Bone marrow (tissue), 2 donors: ENCODE results near the gene NDOR1.

Source experiments
- DNase-seq, 2 donors: peaks; one replicate each; lab custom pipeline; 2025; lab: John Stamatoyannopoulos, UW

Gene NDOR1

GRCh38 chr9:137167747-137168572 lies 37.5 kb upstream of the NDOR1 start:
- DNase-seq = no peak

- DNase-seq = no peak
Measured at GRCh38 chr9:137168573-137168903, 37.0 kb upstream of the NDOR1 start.

DNA sequence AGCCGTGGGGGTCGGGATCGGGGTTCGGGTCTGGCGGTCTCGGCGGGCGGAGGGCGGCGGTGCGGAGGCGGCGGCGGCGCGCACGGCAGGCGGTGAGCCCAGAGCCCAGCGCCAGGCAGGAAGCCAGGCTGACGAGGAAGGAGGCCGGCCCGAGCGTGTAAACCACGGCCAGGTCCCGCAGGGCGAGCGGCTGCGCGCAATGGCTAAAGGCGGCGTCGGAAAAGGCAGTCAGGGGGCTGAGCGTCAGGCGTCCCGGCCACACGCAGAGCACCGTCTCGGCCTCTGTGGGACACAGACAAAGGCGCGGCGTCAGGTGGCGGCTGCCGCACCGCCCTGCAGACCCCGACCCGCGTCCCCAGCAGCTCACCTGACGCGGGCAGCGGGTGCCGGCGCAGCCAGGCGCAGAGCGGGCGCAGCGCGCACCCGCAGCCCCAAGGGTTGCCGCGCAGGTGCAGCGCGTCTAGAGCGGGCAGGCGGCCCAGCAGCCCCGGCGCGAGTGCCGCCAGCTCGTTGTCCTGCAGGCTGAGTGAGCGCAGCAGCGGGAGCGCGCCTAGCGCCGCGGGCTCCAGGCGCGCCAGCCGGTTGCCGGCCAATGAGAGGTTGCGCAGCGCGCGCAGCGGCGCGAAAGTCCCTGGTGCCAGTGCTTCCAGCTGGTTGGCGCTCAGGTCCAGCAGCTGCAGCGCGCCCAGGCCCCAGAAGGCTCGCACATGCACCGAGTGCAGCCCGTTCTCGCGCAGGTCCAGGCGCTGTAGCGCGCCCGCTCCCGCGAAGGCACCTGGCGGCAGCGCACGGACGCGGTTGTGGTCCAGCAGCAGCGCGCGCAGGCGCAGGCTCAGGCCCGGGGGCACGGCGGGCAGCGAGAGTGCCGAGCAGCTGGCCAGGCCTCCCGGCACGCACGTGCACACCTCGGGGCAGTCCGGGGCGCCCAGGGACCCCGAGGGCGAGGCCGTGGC lies 36.3 kb upstream of the NDOR1 start:
- DNase-seq = no peak

GRCh38 chr9:137169896-137170358 lies 35.6 kb upstream of the NDOR1 start, which contains the start of gene LRRC26:
TSS of gene LRRC26 (minus strand) at chr9:137170051. CDS start at chr9:137169943, 108 bp downstream.
- DNase-seq = no peak

DNA sequence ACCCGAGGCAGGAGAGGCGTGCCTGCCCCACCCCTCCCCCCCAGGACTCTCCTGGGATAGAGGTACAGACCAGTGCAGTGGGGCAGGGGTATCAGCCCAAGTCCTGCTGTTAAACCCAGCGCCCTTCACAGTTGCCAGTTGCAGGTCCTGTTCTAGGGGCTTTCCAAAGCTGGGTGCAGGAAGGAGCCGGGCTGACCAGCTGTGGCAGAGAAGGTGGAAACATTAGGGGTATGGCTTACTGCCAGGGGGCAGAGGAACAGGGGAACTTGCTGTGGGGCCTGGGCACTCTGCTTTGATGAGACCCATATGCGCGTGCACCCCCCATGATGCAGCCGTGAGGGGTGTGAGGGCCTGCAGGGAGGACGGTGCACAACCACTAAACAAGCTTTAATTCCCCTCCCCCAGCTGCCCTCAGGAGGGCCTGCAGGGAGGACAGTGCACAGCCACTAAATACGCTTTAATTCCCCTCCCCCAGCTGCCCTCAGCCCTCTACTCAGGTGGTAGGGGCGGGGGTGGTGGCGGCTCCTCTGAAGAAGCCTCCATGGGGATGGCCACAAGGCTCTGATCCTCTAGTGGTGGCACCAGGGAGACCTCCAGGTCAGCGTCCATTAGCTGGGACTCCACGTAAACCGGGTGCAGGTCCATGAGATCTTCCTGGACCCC lies 34.9 kb upstream of the NDOR1 start:
- DNase-seq = no peak

DNA sequence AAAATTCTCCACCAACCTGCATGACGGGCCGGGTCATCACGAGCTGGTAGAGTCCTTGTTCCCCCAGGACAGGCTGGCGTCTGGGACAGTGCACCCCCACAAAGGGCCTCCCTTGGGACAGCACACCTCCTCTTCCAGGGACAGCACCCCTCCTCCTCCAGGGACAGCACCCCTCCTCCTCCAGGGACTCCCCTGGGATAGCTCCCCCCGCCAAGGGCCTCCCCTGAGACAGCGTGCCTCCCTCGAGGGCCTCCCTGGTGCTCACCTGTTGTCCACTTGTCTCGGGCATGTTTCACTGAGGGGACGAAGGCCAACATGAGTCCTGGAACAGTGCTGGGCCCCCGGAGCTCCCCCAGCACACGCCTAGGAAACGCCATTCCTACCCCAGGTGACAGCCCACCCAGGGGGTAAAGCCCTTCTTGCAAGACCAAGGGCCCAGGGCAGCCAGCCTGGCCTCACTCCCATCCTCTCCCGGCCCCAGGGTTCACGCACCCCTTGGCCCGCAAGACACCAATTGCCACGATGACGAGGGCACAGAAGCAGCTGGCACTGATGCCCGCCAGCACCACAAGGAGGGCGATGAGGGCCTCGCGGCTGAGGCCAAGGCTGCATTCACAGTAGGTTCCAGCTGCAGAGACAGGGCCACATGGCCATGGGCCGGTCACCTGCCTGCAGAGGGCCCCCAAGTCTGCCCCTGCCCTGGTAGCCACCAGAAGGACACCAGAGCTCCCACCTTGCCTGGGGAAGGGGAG lies 34.2 kb upstream of the NDOR1 start:
- DNase-seq = no peak

DNA sequence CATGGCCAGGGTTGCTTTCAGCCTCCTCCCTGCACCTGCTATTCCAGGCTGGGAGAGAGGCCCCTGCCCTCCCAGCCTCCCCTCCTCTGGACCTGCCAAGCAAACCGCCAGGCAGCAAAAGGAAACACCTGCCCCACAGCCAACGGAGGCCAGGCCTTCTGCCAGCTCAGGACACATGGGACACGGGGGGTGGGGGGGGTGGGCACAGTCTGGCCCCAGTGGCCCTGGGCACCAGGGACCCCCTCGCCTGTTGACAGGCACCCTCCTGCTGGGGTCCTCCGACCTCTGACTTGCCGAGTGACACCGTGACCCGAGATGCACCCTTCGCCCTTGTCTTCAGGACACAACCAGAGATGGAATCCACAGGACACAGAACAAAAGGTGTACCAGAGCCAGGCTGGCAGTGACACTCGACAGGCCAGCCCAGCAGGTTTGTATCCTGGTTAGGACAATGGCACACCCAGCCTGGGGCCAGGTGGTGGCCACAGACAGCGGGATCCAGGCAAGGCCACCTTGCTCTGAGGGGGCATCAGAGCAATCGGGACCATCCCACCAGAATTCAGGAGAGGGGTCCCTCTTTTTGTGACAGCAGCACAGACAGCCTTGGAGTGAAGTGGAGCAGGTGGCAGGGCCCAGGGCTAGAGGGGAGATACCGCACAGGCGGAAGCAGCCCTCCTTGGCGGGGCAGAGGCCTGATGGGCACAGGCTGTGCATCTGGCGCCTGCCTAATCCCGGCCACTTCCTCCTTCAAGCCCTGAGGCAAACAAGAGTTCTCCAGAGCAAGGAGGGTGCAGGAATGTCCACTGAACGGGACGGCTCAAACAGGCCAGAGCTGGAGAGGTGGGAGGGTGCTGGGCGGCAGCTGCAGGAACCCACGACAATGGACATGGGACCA lies 32.4 kb upstream of the NDOR1 start:
- no peak for DNase-seq

- no peak for DNase-seq
Measured at GRCh38 chr9:137173796-137174664, 31.5 kb upstream of the NDOR1 start.

DNA sequence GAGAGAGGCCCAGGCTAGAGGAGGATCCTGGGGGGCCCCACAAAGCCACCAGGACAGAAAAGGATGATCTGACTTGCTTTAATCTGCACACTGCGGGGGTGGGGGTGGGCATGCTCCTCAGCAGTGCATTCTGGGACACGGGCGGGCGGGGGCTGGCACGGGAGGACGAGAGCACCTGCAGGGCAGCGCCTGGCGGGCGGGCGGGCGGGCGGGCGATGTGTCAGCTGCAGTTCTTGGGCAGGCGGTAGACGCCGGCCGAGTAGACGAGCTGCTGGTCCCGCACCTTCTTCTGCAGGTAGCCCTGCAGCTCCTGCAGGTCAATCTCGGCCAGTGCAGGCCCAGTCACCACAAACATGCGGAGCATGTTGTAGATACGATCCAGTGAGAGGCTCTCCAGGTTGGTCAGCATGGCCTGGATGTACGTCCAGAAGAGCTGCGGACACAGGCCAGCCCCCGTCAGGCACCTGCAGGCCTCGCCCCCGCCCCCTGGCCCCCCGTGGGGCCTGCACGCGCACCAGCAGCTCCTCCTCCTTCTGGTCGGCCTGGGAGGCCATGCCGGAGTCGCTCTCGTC lies 30.7 kb upstream of the NDOR1 start:
- DNase-seq = no peak

DNA sequence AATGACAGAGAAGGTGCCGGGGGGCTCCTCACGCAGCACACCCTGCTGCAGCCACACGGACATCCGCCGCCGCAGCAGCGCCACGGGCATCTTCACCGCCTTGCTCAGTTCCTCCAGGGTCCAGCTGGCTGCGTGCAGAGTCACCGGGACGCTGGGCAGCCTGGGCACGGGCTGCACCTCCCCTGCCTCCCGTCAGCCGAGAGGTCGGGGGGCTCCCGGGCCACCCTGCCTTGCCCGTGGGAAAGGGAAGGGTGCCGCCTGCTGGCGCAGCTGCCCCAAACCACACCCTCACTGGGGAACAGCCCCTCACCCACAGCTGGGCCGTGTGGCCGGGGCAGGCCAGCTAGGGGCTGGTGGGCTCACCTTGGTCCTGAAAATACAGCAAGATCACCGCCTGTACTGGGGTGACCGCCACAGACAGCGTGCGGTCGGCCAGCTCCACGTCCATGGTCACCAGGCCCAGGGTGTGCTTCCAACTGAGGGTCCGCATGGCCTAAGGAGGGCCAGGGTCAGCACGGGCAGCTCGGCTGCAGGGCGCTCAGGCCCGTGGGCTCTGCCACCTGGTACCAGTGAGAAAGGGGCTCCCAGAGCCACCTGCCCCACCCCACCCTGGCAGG lies 30.0 kb upstream of the NDOR1 start:
- DNase-seq = no peak

DNA sequence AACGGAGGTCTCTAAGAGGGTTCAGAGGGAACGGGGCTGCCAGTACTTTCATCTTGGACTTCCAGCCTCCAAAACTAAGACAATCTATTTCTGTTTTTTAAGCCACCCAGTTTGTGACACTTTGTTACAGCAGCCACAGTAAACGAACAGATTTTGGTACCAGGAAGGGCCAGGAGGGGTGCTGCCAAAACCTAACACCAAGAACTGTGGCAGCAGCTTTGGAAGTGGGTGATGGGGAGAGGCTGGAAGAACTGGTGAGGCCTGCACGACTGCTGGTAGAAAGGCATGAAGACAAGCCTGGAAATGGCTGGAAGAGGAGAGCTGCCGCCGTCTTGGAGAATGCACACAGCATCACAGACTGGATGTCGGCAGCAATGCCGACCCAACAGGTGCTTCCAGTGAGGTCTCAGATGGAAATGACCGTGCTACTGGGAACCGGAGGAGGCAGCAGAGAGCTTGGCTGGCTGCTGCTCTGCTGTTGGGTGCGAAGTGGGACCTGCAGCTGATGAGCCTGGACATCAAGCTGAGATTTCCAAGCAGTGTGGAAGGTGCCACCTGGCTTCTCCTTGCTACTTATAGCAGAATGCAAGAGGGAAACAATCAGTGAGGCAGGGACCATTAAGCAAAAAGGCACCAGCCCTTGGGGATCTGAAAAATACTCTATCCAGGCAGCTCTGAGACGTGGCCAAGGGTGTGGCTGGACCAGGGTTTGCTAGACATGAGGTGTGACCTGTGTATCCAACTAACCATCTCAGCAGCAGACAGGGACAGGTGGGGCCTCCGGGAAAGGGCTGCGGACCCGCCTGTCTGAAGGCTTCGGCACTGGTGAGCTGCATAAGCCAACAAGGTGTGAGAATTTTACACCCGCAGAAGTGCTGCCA lies 29.0 kb upstream of the NDOR1 start:
- DNase-seq = no peak

DNA sequence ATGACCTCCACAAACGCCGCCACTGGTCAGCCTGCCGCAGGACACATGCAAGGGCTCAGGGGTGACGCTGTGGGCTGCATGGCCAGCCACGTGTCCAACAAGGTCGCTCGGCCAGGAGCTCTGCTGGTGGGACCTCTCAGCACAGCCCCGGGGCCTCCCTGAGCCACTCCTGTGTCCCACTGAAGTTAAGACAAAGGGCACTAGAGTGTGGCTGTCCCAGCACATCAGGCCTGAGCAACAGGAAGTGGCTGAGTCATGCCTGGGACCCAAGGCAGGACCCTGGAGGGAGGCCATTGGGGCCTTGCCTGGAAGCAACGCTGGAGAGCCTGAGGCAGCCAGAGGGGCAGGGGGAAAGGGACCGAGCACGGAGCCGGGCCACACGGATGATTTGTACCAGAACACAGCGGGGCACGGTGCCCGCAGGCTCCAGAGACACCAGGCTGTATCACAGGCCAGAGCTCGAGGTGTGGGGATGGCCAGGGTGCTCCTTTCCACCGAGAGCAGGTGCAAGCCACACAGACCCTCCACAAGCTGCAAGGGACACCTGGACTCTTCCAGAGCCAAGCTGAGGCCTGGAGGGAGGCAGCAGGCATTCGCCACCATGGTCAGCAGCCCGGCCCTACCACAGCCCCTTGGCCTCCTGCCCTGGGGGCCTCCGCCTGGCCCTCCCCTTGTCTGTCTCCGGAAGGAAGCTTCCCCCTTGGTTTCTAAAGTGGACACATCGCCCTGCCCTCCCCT lies 27.1 kb upstream of the NDOR1 start:
- no peak for DNase-seq

- DNase-seq = no peak
Measured at GRCh38 chr9:137178939-137179630, 26.4 kb upstream of the NDOR1 start.

GRCh38 chr9:137179761-137180160 lies 25.7 kb upstream of the NDOR1 start:
- no peak for DNase-seq

- DNase-seq = no peak
Measured at GRCh38 chr9:137180491-137180890, 25.0 kb upstream of the NDOR1 start.

GRCh38 chr9:137181680-137182079 lies 23.8 kb upstream of the NDOR1 start:
- DNase-seq = no peak
